Measurements from ENCODE around the gene MTHFR.

The MTHFR gene

GRCh38 chr1:11786168-11786567, 19.6 kb downstream of the MTHFR start:
- no peaks in the 10 kb centered on the region for H3K9me3 Mint-ChIP-seq
- ATAC-seq (replicated peaks) (no peak), DNase-seq (no peak)
- peaks cover 21 to 53% of the 10 kb centered on the region in 2 donors for H3K4me1 Mint-ChIP-seq
- H3K27me3 Mint-ChIP-seq = no peaks in the 10 kb centered on the region
- H3K36me3 Mint-ChIP-seq = peaks cover 13 to 14% of the 10 kb centered on the region in 2 donors
- no peak overlapping the region for H3K27ac Mint-ChIP-seq
- H3K4me3 Mint-ChIP-seq = no peak overlapping the region

- no peaks in the 10 kb centered on the region for H3K9me3 Mint-ChIP-seq
- H3K27ac Mint-ChIP-seq = peak overlapping the region; percentile 83
- peak; percentile 46 for DNase-seq
- H3K27me3 Mint-ChIP-seq = no peaks in the 10 kb centered on the region
- H3K4me3 Mint-ChIP-seq = peak overlapping the region; percentile 44 to 80
- peaks cover 6 to 8% of the 10 kb centered on the region in 2 donors for H3K36me3 Mint-ChIP-seq
- peak; percentile 75 to 76 for ATAC-seq (replicated peaks)
- peaks cover 15 to 43% of the 10 kb centered on the region in 2 donors for H3K4me1 Mint-ChIP-seq
These were observed 20.6 kb downstream of the MTHFR start for GRCh38 chr1:11784993-11785769.

GRCh38 chr1:11784256-11784992, 21.3 kb downstream of the MTHFR start:
- Mint-ChIP-seq H3K27ac (peak overlapping the region; percentile 84), H3K9me3 (no peaks in the 10 kb centered on the region), H3K27me3 (peaks cover 0 to 5% of the 10 kb centered on the region in 2 donors), H3K4me3 (peak overlapping the region in 1 of 2 donors; percentile 80), H3K36me3 (peaks cover under 1 to 3% of the 10 kb centered on the region in 2 donors), H3K4me1 (peaks cover 14 to 37% of the 10 kb centered on the region in 2 donors)
- no peak for DNase-seq
- peak; percentile 11 to 22 for ATAC-seq (replicated peaks)

- Mint-ChIP-seq H3K4me1 (peaks cover 13 to 36% of the 10 kb centered on the region in 2 donors), H3K9me3 (no peaks in the 10 kb centered on the region), H3K27ac (peak overlapping the region; percentile 84), H3K27me3 (peaks cover 0 to 11% of the 10 kb centered on the region in 2 donors), H3K4me3 (no peak overlapping the region), H3K36me3 (peaks cover 0 to 3% of the 10 kb centered on the region in 2 donors)
- DNase-seq (no peak), ATAC-seq (replicated peaks) (no peak)
These were observed 22.2 kb downstream of the MTHFR start for GRCh38 chr1:11783556-11783955.

- peaks cover 0 to 11% of the 10 kb centered on the region in 2 donors for H3K27me3 Mint-ChIP-seq
- H3K27ac Mint-ChIP-seq = no peak overlapping the region
These were observed 23.5 kb downstream of the MTHFR start for GRCh38 chr1:11782127-11782708.

GRCh38 chr1:11781297-11781696, 24.5 kb downstream of the MTHFR start:
- peaks cover 10 to 27% of the 10 kb centered on the region in 2 donors for H3K4me1 Mint-ChIP-seq
- no peaks in the 10 kb centered on the region for H3K36me3 Mint-ChIP-seq
- no peak overlapping the region for H3K27ac Mint-ChIP-seq
- no peak overlapping the region for H3K4me3 Mint-ChIP-seq
- ATAC-seq (replicated peaks) (no peak), DNase-seq (no peak)
- peaks cover 0 to 15% of the 10 kb centered on the region in 2 donors for H3K27me3 Mint-ChIP-seq
- H3K9me3 Mint-ChIP-seq = no peaks in the 10 kb centered on the region

More at GRCh38 chr1:11782127-11782708, 23.5 kb downstream of the MTHFR start:
- no peaks in the 10 kb centered on the region for H3K9me3 Mint-ChIP-seq
- ATAC-seq (replicated peaks) (no peak), DNase-seq (no peak)
- H3K4me1 Mint-ChIP-seq = peaks cover 12 to 36% of the 10 kb centered on the region in 2 donors
- H3K4me3 Mint-ChIP-seq = no peak overlapping the region
- H3K36me3 Mint-ChIP-seq = no peaks in the 10 kb centered on the region

GRCh38 chr1:11780380-11781147, 25.2 kb downstream of the MTHFR start:
- H3K4me3 Mint-ChIP-seq = no peak overlapping the region
- peaks cover 0 to 20% of the 10 kb centered on the region in 2 donors for H3K27me3 Mint-ChIP-seq
- no peaks in the 10 kb centered on the region for H3K36me3 Mint-ChIP-seq
- no peak overlapping the region for H3K27ac Mint-ChIP-seq
- peaks cover 10 to 21% of the 10 kb centered on the region in 2 donors for H3K4me1 Mint-ChIP-seq
- DNase-seq = no peak
- H3K9me3 Mint-ChIP-seq = no peaks in the 10 kb centered on the region
- ATAC-seq (replicated peaks) = no peak

- Mint-ChIP-seq H3K4me1 (peaks cover 4 to 14% of the 10 kb centered on the region in 2 donors), H3K36me3 (no peaks in the 10 kb centered on the region), H3K27me3 (peaks cover 0 to 20% of the 10 kb centered on the region in 2 donors), H3K4me3 (no peak overlapping the region), H3K9me3 (no peaks in the 10 kb centered on the region), H3K27ac (no peak overlapping the region)
- DNase-seq (no peak), ATAC-seq (replicated peaks) (no peak)
These were observed 25.9 kb downstream of the MTHFR start for GRCh38 chr1:11779715-11780379.

- no peaks in the 10 kb centered on the region for H3K9me3 Mint-ChIP-seq
- DNase-seq = no peak
- peaks cover 1 to 6% of the 10 kb centered on the region in 2 donors for H3K4me1 Mint-ChIP-seq
These were observed 26.7 kb downstream of the MTHFR start for GRCh38 chr1:11778844-11779623.

GRCh38 chr1:11778336-11778735, 27.4 kb downstream of the MTHFR start:
- Mint-ChIP-seq H3K36me3 (no peaks in the 10 kb centered on the region), H3K27ac (no peak overlapping the region), H3K4me1 (no peaks in the 10 kb centered on the region), H3K9me3 (no peaks in the 10 kb centered on the region), H3K4me3 (no peak overlapping the region), H3K27me3 (peaks cover 6 to 20% of the 10 kb centered on the region in 2 donors)
- ATAC-seq (replicated peaks) = no peak
- DNase-seq = no peak

More at GRCh38 chr1:11778844-11779623, 26.7 kb downstream of the MTHFR start:
- H3K27ac Mint-ChIP-seq = no peak overlapping the region
- H3K4me3 Mint-ChIP-seq = no peak overlapping the region
- no peaks in the 10 kb centered on the region for H3K36me3 Mint-ChIP-seq
- ATAC-seq (replicated peaks) = no peak
- peaks cover 6 to 20% of the 10 kb centered on the region in 2 donors for H3K27me3 Mint-ChIP-seq

GRCh38 chr1:11777658-11778322, 28.0 kb downstream of the MTHFR start:
- no peak for ATAC-seq (replicated peaks)
- Mint-ChIP-seq H3K27ac (no peak overlapping the region), H3K36me3 (no peaks in the 10 kb centered on the region), H3K4me1 (no peaks in the 10 kb centered on the region), H3K4me3 (no peak overlapping the region), H3K27me3 (peaks cover 6 to 20% of the 10 kb centered on the region in 2 donors), H3K9me3 (no peaks in the 10 kb centered on the region)
- DNase-seq = no peak

GRCh38 chr1:11774753-11775152, 31.0 kb downstream of the MTHFR start:
- DNase-seq (no peak), ATAC-seq (replicated peaks) (no peak)
- H3K4me1 Mint-ChIP-seq = peaks cover 2 to 8% of the 10 kb centered on the region in 2 donors
- H3K27ac Mint-ChIP-seq = no peak overlapping the region
- H3K9me3 Mint-ChIP-seq = no peaks in the 10 kb centered on the region
- H3K4me3 Mint-ChIP-seq = no peak overlapping the region
- no peaks in the 10 kb centered on the region for H3K36me3 Mint-ChIP-seq
- H3K27me3 Mint-ChIP-seq = peaks cover 6 to 19% of the 10 kb centered on the region in 2 donors
